Measurements from ENCODE around the gene RMND5B. TPM values are rescaled to one million over a fixed set of nuclear protein-coding genes. Genes with fewer than 3 reads are reported as not detected.
A peak's percentile ranks its signal among the peaks of the same experiment; 100 is the strongest.

The RMND5B gene
- total RNA-seq, 1 donor from 2014 or later = 41.8 TPM

GRCh38 chr5:178131446-178131996 lies 707 bp downstream of the RMND5B start:
- H3K27ac Mint-ChIP-seq = peak overlapping the region; percentile 73
- no peaks in the 10 kb centered on the region for H3K9me3 Mint-ChIP-seq
- H3K4me1 Mint-ChIP-seq (ENCODE audit: unreplicated experiment) = peaks cover 13% of the 10 kb centered on the region
- no peak for DNase-seq (ENCODE audit: extremely low spot score, unreplicated experiment)
- H3K27me3 Mint-ChIP-seq = no peaks in the 10 kb centered on the region
- peak overlapping the region; percentile 90 for H3K4me3 Mint-ChIP-seq
- peaks cover 16% of the 10 kb centered on the region for H3K36me3 Mint-ChIP-seq
- TF ChIP-seq CTCF (conservative IDR thresholded peaks at IDR 0.05) = no peak

- TF ChIP-seq CTCF (conservative IDR thresholded peaks at IDR 0.05) = no peak
- peaks cover 6% of the 10 kb centered on the region for H3K4me1 Mint-ChIP-seq (ENCODE audit: unreplicated experiment)
- H3K27me3 Mint-ChIP-seq = no peaks in the 10 kb centered on the region
- DNase-seq (ENCODE audit: extremely low spot score, unreplicated experiment) = no peak
- no peak overlapping the region for H3K4me3 Mint-ChIP-seq
- H3K36me3 Mint-ChIP-seq = peaks cover 27% of the 10 kb centered on the region
- no peaks in the 10 kb centered on the region for H3K9me3 Mint-ChIP-seq
- H3K27ac Mint-ChIP-seq = no peak overlapping the region
Observed at GRCh38 chr5:178136990-178137389, 6.2 kb downstream of the RMND5B start.

- TF ChIP-seq CTCF (conservative IDR thresholded peaks at IDR 0.05) = no peak
- Mint-ChIP-seq H3K36me3 (peaks cover 31% of the 10 kb centered on the region), H3K27ac (no peak overlapping the region)
Observed at GRCh38 chr5:178137991-178138390, 7.2 kb downstream of the RMND5B start.

DNA sequence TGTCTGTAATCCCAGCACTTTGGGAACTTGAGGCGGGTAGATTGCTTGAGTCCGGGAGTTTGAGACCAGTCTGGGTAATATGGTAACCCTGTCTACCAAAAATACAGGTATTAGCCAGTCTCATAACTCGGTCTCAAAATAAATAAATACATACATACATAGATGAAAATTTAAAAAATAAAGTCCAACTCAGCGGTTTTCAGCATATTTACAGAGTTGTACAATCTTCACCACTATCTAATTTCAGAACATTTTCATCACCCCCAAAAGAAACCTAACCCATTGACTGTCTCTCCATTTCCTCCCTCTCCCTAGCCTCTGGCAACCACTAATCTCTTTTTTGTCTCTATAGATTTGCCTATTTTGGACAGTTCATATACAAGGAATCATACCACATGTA lies 10.7 kb downstream of the RMND5B start:
- no peak overlapping the region for H3K27ac Mint-ChIP-seq
- TF ChIP-seq CTCF (conservative IDR thresholded peaks at IDR 0.05) = no peak

More at GRCh38 chr5:178137991-178138390, 7.2 kb downstream of the RMND5B start:
- no peak for DNase-seq (ENCODE audit: extremely low spot score, unreplicated experiment)
- peaks cover 6% of the 10 kb centered on the region for H3K4me1 Mint-ChIP-seq (ENCODE audit: unreplicated experiment)
- no peak overlapping the region for H3K4me3 Mint-ChIP-seq
- no peaks in the 10 kb centered on the region for H3K9me3 Mint-ChIP-seq
- no peaks in the 10 kb centered on the region for H3K27me3 Mint-ChIP-seq

GRCh38 chr5:178142642-178143041 lies 11.8 kb downstream of the RMND5B start:
- Mint-ChIP-seq H3K9me3 (no peaks in the 10 kb centered on the region), H3K4me3 (no peak overlapping the region), H3K36me3 (peaks cover 25% of the 10 kb centered on the region), H3K4me1 (ENCODE audit: unreplicated experiment) (peaks cover 10% of the 10 kb centered on the region), H3K27me3 (no peaks in the 10 kb centered on the region), H3K27ac (no peak overlapping the region)
- TF ChIP-seq CTCF (conservative IDR thresholded peaks at IDR 0.05) = no peak
- DNase-seq (ENCODE audit: extremely low spot score, unreplicated experiment) = no peak

More for the DNA sequence above, 10.7 kb downstream of the RMND5B start:
- peaks cover 8% of the 10 kb centered on the region for H3K4me1 Mint-ChIP-seq (ENCODE audit: unreplicated experiment)
- DNase-seq (ENCODE audit: extremely low spot score, unreplicated experiment) = no peak
- no peak overlapping the region for H3K4me3 Mint-ChIP-seq
- peaks cover 22% of the 10 kb centered on the region for H3K36me3 Mint-ChIP-seq
- H3K9me3 Mint-ChIP-seq = no peaks in the 10 kb centered on the region
- no peaks in the 10 kb centered on the region for H3K27me3 Mint-ChIP-seq

DNA sequence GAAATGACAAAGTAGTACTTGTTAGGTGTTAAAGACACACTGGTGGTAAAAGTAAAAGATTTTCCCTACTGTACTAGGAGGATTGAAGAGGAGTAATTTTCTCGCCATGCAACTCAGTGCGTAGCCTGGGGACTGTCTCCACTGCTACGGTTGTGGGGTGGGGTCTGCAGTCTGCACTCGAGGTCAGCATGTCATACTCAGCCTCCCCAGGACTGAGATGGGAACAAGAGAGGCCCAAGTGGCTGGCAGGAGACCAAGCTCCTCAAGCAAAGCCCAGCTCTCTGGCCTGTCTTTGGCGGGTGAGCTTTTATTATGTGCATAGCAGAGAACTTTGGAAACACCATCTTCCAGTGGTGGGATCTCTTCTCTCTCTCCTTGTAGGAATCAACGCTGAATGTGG lies 12.4 kb downstream of the RMND5B start:
- H3K4me3 Mint-ChIP-seq = no peak overlapping the region
- TF ChIP-seq CTCF (conservative IDR thresholded peaks at IDR 0.05) = no peak
- H3K27ac Mint-ChIP-seq = no peak overlapping the region
- H3K9me3 Mint-ChIP-seq = no peaks in the 10 kb centered on the region
- DNase-seq (ENCODE audit: extremely low spot score, unreplicated experiment) = no peak
- peaks cover 13% of the 10 kb centered on the region for H3K4me1 Mint-ChIP-seq (ENCODE audit: unreplicated experiment)
- no peaks in the 10 kb centered on the region for H3K27me3 Mint-ChIP-seq
- peaks cover 26% of the 10 kb centered on the region for H3K36me3 Mint-ChIP-seq

All from type B pancreatic cell (in vitro differentiated cells).